T-helper 1 cell treated with Interleukin-12 subunit alpha and Interleukin-12 subunit beta and Interleukin-4 antibody, amounts not matched to agents 30 μg/mL and 1 μg/mL, for 36 hours (primary cell): Measurements from ENCODE around the gene ARHGEF40.
A peak's percentile ranks its signal among the peaks of the same experiment; 100 is the strongest.

ENCODE experiments used
- H3K27ac Mint-ChIP-seq: one replicate; pipeline ENCODE4 v1.8.0; 2021; ENCODE audit warnings: mild to moderate bottlenecking, mixed read lengths
- H3K27me3 Mint-ChIP-seq: one replicate; pipeline ENCODE4 v1.8.0; 2021; ENCODE audit warnings: low read depth, mixed read lengths
- H3K36me3 Mint-ChIP-seq: one replicate; pipeline ENCODE4 v1.8.0; 2021; ENCODE audit warnings: low read depth, mixed read lengths
- H3K4me1 Mint-ChIP-seq: one replicate; pipeline ENCODE4 v1.8.0; 2021; ENCODE audit warnings: low read depth, mixed read lengths
- H3K4me3 Mint-ChIP-seq: one replicate; pipeline ENCODE4 v1.8.0; 2021; ENCODE audit warnings: mild to moderate bottlenecking, moderate library complexity, mixed read lengths
- H3K9me3 Mint-ChIP-seq: one replicate; pipeline ENCODE4 v1.8.0; 2021; ENCODE audit warnings: mixed read lengths

The ARHGEF40 gene

GRCh38 chr14:21091821-21092272 lies 21.7 kb downstream of the ARHGEF40 start:
- no peak overlapping the region for H3K4me3 Mint-ChIP-seq
- H3K27me3 Mint-ChIP-seq, result peaks cover 5% of the 10 kb centered on the region
- H3K4me1 Mint-ChIP-seq, result peaks cover 11% of the 10 kb centered on the region
- no peaks in the 10 kb centered on the region for H3K9me3 Mint-ChIP-seq
- peaks cover 1% of the 10 kb centered on the region for H3K36me3 Mint-ChIP-seq
- H3K27ac Mint-ChIP-seq, result no peak overlapping the region

- Mint-ChIP-seq H3K27me3 (peaks cover 5% of the 10 kb centered on the region), H3K4me3 (no peak overlapping the region), H3K36me3 (peaks cover 1% of the 10 kb centered on the region), H3K27ac (peak overlapping the region; percentile 55), H3K9me3 (no peaks in the 10 kb centered on the region), H3K4me1 (peaks cover 9% of the 10 kb centered on the region)
These were observed 22.3 kb downstream of the ARHGEF40 start for GRCh38 chr14:21092273-21093011.

GRCh38 chr14:21093018-21093417 lies 22.9 kb downstream of the ARHGEF40 start:
- Mint-ChIP-seq H3K36me3 (peaks cover 1% of the 10 kb centered on the region), H3K4me3 (no peak overlapping the region), H3K27me3 (peaks cover 5% of the 10 kb centered on the region), H3K9me3 (no peaks in the 10 kb centered on the region), H3K27ac (no peak overlapping the region), H3K4me1 (peaks cover 4% of the 10 kb centered on the region)

- peaks cover 1% of the 10 kb centered on the region for H3K36me3 Mint-ChIP-seq
- no peak overlapping the region for H3K4me3 Mint-ChIP-seq
- peaks cover 9% of the 10 kb centered on the region for H3K27me3 Mint-ChIP-seq
- no peaks in the 10 kb centered on the region for H3K9me3 Mint-ChIP-seq
- H3K4me1 Mint-ChIP-seq, result peaks cover 5% of the 10 kb centered on the region
- no peak overlapping the region for H3K27ac Mint-ChIP-seq
These were observed 23.9 kb downstream of the ARHGEF40 start for GRCh38 chr14:21093769-21094681.

GRCh38 chr14:21095430-21096205 lies 25.5 kb downstream of the ARHGEF40 start:
- peaks cover 1% of the 10 kb centered on the region for H3K36me3 Mint-ChIP-seq
- H3K4me3 Mint-ChIP-seq, result no peak overlapping the region
- peaks cover 17% of the 10 kb centered on the region for H3K27me3 Mint-ChIP-seq
- H3K4me1 Mint-ChIP-seq, result peaks cover 11% of the 10 kb centered on the region
- no peaks in the 10 kb centered on the region for H3K9me3 Mint-ChIP-seq
- no peak overlapping the region for H3K27ac Mint-ChIP-seq

- no peak overlapping the region for H3K4me3 Mint-ChIP-seq
- peaks cover 1% of the 10 kb centered on the region for H3K36me3 Mint-ChIP-seq
- peaks cover 19% of the 10 kb centered on the region for H3K27me3 Mint-ChIP-seq
- H3K9me3 Mint-ChIP-seq, result no peaks in the 10 kb centered on the region
- peaks cover 11% of the 10 kb centered on the region for H3K4me1 Mint-ChIP-seq
- no peak overlapping the region for H3K27ac Mint-ChIP-seq
These were observed 26.3 kb downstream of the ARHGEF40 start for GRCh38 chr14:21096438-21096837.

- Mint-ChIP-seq H3K9me3 (no peaks in the 10 kb centered on the region), H3K27me3 (peaks cover 19% of the 10 kb centered on the region), H3K4me3 (peak overlapping the region; percentile 77), H3K4me1 (peaks cover 16% of the 10 kb centered on the region), H3K36me3 (peaks cover 1% of the 10 kb centered on the region), H3K27ac (peak overlapping the region; percentile 3)
These were observed 27.0 kb downstream of the ARHGEF40 start for GRCh38 chr14:21096978-21097635.

GRCh38 chr14:21097636-21098075 lies 27.6 kb downstream of the ARHGEF40 start:
- Mint-ChIP-seq H3K4me1 (peaks cover 21% of the 10 kb centered on the region), H3K4me3 (peak overlapping the region; percentile 77), H3K36me3 (no peaks in the 10 kb centered on the region), H3K9me3 (no peaks in the 10 kb centered on the region), H3K27ac (no peak overlapping the region), H3K27me3 (peaks cover 19% of the 10 kb centered on the region)

GRCh38 chr14:21098076-21098891 lies 28.2 kb downstream of the ARHGEF40 start, which contains the start of gene ZNF219:
Gene ZNF219 (minus strand): TSS chr14:21098655. CDS start chr14:21093591, 5,064 bp downstream.
- Mint-ChIP-seq H3K9me3 (no peaks in the 10 kb centered on the region), H3K27me3 (peaks cover 19% of the 10 kb centered on the region), H3K4me3 (peak within 1 kb of the TSS; percentile 83), H3K27ac (peak within 1 kb of the TSS; percentile 51), H3K36me3 (no peaks in the 10 kb centered on the region), H3K4me1 (peaks cover 23% of the 10 kb centered on the region)

GRCh38 chr14:21098892-21099595 lies 28.9 kb downstream of the ARHGEF40 start:
- Mint-ChIP-seq H3K27ac (peak overlapping the region; percentile 51), H3K27me3 (peaks cover 14% of the 10 kb centered on the region), H3K36me3 (no peaks in the 10 kb centered on the region), H3K4me1 (peaks cover 25% of the 10 kb centered on the region), H3K9me3 (no peaks in the 10 kb centered on the region), H3K4me3 (peak overlapping the region; percentile 83)

- Mint-ChIP-seq H3K27ac (no peak overlapping the region), H3K4me1 (peaks cover 28% of the 10 kb centered on the region), H3K4me3 (peak overlapping the region; percentile 83), H3K27me3 (peaks cover 14% of the 10 kb centered on the region), H3K9me3 (no peaks in the 10 kb centered on the region), H3K36me3 (no peaks in the 10 kb centered on the region)
These were observed 29.5 kb downstream of the ARHGEF40 start for GRCh38 chr14:21099596-21099985.

GRCh38 chr14:21100931-21101330 lies 30.8 kb downstream of the ARHGEF40 start, which contains the start of gene TMEM253:
Gene TMEM253 (plus strand): TSS chr14:21101066. CDS start chr14:21101344, 278 bp downstream.
- H3K4me1 Mint-ChIP-seq, result peaks cover 34% of the 10 kb centered on the region
- H3K4me3 Mint-ChIP-seq, result no peak within 1 kb of the TSS
- H3K36me3 Mint-ChIP-seq, result no peaks in the 10 kb centered on the region
- H3K27ac Mint-ChIP-seq, result peak within 1 kb of the TSS; percentile 81
- H3K27me3 Mint-ChIP-seq, result peaks cover 14% of the 10 kb centered on the region
- H3K9me3 Mint-ChIP-seq, result no peaks in the 10 kb centered on the region
